DOHH2 (cell line): ENCODE data around the gene NELFCD.

Experiments
- H3F3A ChIP-seq: fragments of 200-600 bp; sonication (generic), shearing (Covaris generic); 2 replicates; pipeline ENCODE4 v1.6.0; 2016; ENCODE audit warnings: antibody characterized with exemption, mild to moderate bottlenecking; ENCODE audit not compliant: control insufficient read depth, insufficient read depth
- H3K27ac ChIP-seq: fragments of 200-600 bp; sonication (generic); 2 replicates; pipeline ENCODE4 v1.5.1; 2014; ENCODE audit warnings: low read depth, mild to moderate bottlenecking, low read length, moderate library complexity
- H3K27me3 ChIP-seq: fragments of 200-600 bp; sonication (generic); 2 replicates; pipeline ENCODE4 v1.6.1; 2014; ENCODE audit warnings: mild to moderate bottlenecking, low read length, mixed read lengths; ENCODE audit not compliant: control insufficient read depth
- H3K36me3 ChIP-seq: fragments of 200-600 bp; sonication (generic); 2 replicates; pipeline ENCODE4 v1.6.1; 2014; ENCODE audit warnings: mild to moderate bottlenecking, low read length, moderate library complexity, mixed read lengths; ENCODE audit not compliant: control insufficient read depth
- H3K4me1 ChIP-seq: fragments of 200-600 bp; sonication (generic); 2 replicates; pipeline ENCODE4 v1.6.1; 2014; ENCODE audit warnings: mild to moderate bottlenecking, low read length, mixed read lengths; ENCODE audit not compliant: control insufficient read depth
- H3K4me2 ChIP-seq: fragments of 200-600 bp; sonication (generic); 2 replicates; pipeline ENCODE4 v1.6.0; 2014; ENCODE audit warnings: mild to moderate bottlenecking, low read length, moderate library complexity
- H3K4me3 ChIP-seq: fragments of 200-600 bp; sonication (generic); 2 replicates; pipeline ENCODE4 v1.5.1; 2014; ENCODE audit warnings: mild to moderate bottlenecking, low read length, mixed read lengths
- H3K79me2 ChIP-seq: fragments of 200-600 bp; sonication (generic); 2 replicates; pipeline ENCODE4 v1.6.1; 2014; ENCODE audit warnings: mild to moderate bottlenecking, low read length, mixed read lengths; ENCODE audit not compliant: control insufficient read depth
- H3K9me2 ChIP-seq: fragments of 200-600 bp; sonication (generic); replicated peaks from 2 replicates; pipeline ENCODE4 v1.6.1; 2014; ENCODE audit warnings: mild to moderate bottlenecking, low read length, mixed read lengths; ENCODE audit not compliant: control insufficient read depth
- H3K9me3 ChIP-seq: fragments of 200-600 bp; sonication (generic); 2 replicates; pipeline ENCODE4 v1.6.1; 2014; ENCODE audit warnings: antibody characterized with exemption, low read length, mixed read lengths; ENCODE audit not compliant: control insufficient read depth, insufficient read depth
- H4K20me1 ChIP-seq: fragments of 200-600 bp; sonication (generic); 2 replicates; pipeline ENCODE4 v1.6.0; 2014; ENCODE audit warnings: low read depth, mild to moderate bottlenecking, antibody characterized with exemption, low read length, moderate library complexity; ENCODE audit not compliant: control insufficient read depth, insufficient read depth
- EZH2phosphoT487 ChIP-seq: fragments of 200-600 bp; sonication (generic); IDR thresholded peaks from 2 replicates; pipeline ENCODE4 v1.6.1; 2017; ENCODE audit warnings: borderline replicate concordance, mild to moderate bottlenecking, antibody characterized with exemption, low read length, moderate library complexity, mixed read lengths
- TF ChIP-seq, protein P1 (sequence below): fragments of 200-600 bp; sonication (generic); IDR thresholded peaks from one replicate; pipeline ENCODE4 v1.5.1; 2014; ENCODE audit warnings: antibody characterized with exemption, mild to moderate bottlenecking, low read depth, low read length; ENCODE audit not compliant: poor library complexity, severe bottlenecking

The NELFCD gene

DNA sequence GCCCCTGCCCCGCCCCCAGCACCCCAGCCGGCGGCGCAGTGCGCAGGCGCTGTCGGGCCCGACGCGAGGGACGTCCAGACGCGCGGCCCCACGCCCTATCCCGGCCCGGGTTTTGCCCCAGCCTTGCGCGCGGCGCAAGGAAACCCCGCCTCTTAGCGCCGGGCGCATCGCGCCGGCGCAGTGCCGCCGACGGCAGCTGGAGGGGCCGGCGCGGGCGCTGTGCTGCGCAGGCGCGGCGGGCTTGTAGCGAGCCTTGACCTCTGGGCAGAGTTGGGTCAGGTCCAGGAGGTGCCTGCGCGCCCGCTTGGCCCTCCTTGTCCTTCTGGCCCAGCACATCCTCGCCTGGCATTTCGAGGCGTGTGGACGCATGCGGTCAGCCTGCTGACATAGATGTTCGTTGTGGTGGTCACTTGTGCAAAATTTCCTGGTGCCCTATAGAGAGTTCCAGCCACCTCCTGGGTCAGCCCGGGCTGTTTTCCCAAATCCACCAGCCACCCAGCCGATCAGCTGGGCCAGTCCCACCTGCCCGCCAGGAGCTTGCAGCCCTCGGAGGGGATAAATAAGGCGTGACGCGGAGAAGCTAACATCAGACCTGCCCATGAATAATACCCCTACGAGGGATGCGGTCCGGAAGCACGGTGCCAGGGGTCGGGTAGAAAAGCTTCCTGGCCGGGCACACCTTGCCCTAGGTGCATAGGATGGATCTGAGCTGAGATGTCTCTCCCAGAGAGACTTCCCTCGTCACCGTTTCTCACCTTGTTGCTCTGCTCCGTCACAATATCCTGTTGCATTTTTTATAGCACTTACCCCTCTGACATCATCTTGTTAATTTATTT is 62.0 kb downstream of the NELFCD start:
- Histone ChIP-seq H3K4me3 (peak overlapping the region; percentile 99), H3K36me3 (peaks cover 44% of the 10 kb centered on the region)

DNA sequence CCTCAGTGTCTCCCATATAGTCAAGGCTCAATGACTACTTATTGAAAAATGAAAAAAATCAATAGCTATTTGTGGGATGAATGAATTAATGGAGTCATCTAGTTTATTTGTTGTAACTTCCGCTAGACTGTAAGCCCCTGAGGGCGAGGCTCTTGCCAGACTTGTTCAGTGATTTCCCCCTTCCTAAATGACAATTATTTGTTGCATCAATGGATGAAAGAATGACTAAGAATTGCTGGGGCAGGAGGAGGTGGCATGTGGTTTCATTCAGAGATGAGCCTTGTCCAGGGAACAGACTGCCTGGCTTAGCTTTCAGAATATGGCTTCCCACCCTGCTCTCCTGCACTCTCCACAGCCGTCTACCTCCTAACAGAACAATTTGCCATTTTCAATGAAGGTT is 62.6 kb downstream of the NELFCD start:
- Histone ChIP-seq H3K4me1 (peaks cover 49% of the 10 kb centered on the region), H3K27me3 (no peaks in the 10 kb centered on the region), H3F3A (peaks cover 12% of the 10 kb centered on the region), H3K79me2 (peaks cover 46% of the 10 kb centered on the region), H3K9me3 (no peaks in the 10 kb centered on the region), H3K4me3 (peak overlapping the region; percentile 99), H3K4me2 (peak overlapping the region; percentile 100), H3K36me3 (peaks cover 37% of the 10 kb centered on the region), H3K9me2 (no peaks in the 10 kb centered on the region), H3K27ac (peak overlapping the region; percentile 77), H4K20me1 (peaks cover 11% of the 10 kb centered on the region)
- TF ChIP-seq EZH2phosphoT487: no peak
- TF ChIP-seq, protein P1, sequence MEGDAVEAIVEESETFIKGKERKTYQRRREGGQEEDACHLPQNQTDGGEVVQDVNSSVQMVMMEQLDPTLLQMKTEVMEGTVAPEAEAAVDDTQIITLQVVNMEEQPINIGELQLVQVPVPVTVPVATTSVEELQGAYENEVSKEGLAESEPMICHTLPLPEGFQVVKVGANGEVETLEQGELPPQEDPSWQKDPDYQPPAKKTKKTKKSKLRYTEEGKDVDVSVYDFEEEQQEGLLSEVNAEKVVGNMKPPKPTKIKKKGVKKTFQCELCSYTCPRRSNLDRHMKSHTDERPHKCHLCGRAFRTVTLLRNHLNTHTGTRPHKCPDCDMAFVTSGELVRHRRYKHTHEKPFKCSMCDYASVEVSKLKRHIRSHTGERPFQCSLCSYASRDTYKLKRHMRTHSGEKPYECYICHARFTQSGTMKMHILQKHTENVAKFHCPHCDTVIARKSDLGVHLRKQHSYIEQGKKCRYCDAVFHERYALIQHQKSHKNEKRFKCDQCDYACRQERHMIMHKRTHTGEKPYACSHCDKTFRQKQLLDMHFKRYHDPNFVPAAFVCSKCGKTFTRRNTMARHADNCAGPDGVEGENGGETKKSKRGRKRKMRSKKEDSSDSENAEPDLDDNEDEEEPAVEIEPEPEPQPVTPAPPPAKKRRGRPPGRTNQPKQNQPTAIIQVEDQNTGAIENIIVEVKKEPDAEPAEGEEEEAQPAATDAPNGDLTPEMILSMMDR: no peak

More for the DNA sequence above, 62.0 kb downstream of the NELFCD start:
- no peak for TF ChIP-seq EZH2phosphoT487
- TF ChIP-seq, protein P1: no peak
- Histone ChIP-seq H3K27me3 (no peaks in the 10 kb centered on the region), H3F3A (peaks cover 14% of the 10 kb centered on the region), H4K20me1 (peaks cover 11% of the 10 kb centered on the region), H3K27ac (peak overlapping the region; percentile 77), H3K9me2 (no peaks in the 10 kb centered on the region), H3K79me2 (peaks cover 52% of the 10 kb centered on the region), H3K4me2 (peak overlapping the region; percentile 100), H3K9me3 (no peaks in the 10 kb centered on the region), H3K4me1 (peaks cover 50% of the 10 kb centered on the region)

DNA sequence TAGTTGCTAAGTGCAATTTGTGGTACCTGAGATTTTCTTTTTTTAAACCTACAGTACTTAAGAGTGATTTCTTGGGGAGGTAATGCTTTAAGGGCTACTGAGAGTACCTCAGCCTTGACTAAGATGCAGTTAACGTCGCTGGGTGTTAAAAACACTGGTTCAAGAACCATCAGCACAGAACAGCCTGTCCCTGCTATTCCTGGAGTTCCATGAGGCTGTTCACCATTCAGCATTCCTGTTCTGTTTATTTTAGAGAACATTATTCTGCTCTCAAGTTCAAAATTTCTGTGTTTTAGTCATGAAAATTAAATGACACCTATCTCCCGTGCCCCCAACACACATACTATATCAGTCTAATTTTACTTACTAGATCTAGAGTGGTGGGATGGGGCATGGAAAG is 63.2 kb downstream of the NELFCD start:
- H4K20me1 ChIP-seq: peaks cover 11% of the 10 kb centered on the region
- H3K4me3 ChIP-seq: peak overlapping the region; percentile 99
- peaks cover 46% of the 10 kb centered on the region for H3K4me1 ChIP-seq
- peaks cover 12% of the 10 kb centered on the region for H3F3A ChIP-seq
- peak overlapping the region; percentile 100 for H3K4me2 ChIP-seq
- H3K36me3 ChIP-seq: peaks cover 31% of the 10 kb centered on the region
- peak overlapping the region; percentile 77 for H3K27ac ChIP-seq
- peaks cover 40% of the 10 kb centered on the region for H3K79me2 ChIP-seq
- H3K9me2 ChIP-seq: no peaks in the 10 kb centered on the region
- TF ChIP-seq, protein P1: no peak
- TF ChIP-seq EZH2phosphoT487: no peak
- no peaks in the 10 kb centered on the region for H3K9me3 ChIP-seq
- H3K27me3 ChIP-seq: peaks cover under 1% of the 10 kb centered on the region; the same call in 1 of the 2 replicates
